Neural progenitor cell (in vitro differentiated cells): ENCODE data around the gene BEX3. TPM values are rescaled to one million over a fixed set of nuclear protein-coding genes. Genes with fewer than 3 reads are reported as not detected.

Experiments
- DNase-seq: peaks from one replicate; pipeline ENCODE4 v3.0.0-alpha.2; 2016; ENCODE audit warnings: low spot score
- H2AFZ ChIP-seq: fragments of 200-600 bp; sonication (generic); replicated peaks from 2 replicates; pipeline ENCODE4 v1.6.1; 2016; ENCODE audit warnings: antibody characterized with exemption
- H3F3A ChIP-seq: fragments of 200-600 bp; sonication (generic); 2 replicates; pipeline ENCODE4 v1.6.1; 2016; ENCODE audit warnings: antibody characterized with exemption, low read depth
- H3K27ac ChIP-seq: fragments of 200-600 bp; sonication (generic); 2 replicates; pipeline ENCODE4 v1.5.1; 2016; ENCODE audit warnings: mild to moderate bottlenecking
- H3K27me3 ChIP-seq: fragments of 200-600 bp; sonication (generic); 2 replicates; pipeline ENCODE4 v1.6.1; 2016; ENCODE audit warnings: mild to moderate bottlenecking, moderate library complexity
- H3K36me3 ChIP-seq: fragments of 200-600 bp; sonication (generic); 2 replicates; pipeline ENCODE4 v1.5.1; 2016
- H3K4me1 ChIP-seq: fragments of 200-600 bp; sonication (generic); 2 replicates; pipeline ENCODE4 v1.6.1; 2016; ENCODE audit warnings: mixed run types
- H3K4me2 ChIP-seq: fragments of 200-600 bp; sonication (generic); 2 replicates; pipeline ENCODE4 v1.6.1; 2016
- H3K4me3 ChIP-seq: fragments of 200-600 bp; sonication (generic); 2 replicates; pipeline ENCODE4 v1.5.1; 2016
- H3K79me2 ChIP-seq: fragments of 200-600 bp; sonication (generic); 2 replicates; pipeline ENCODE4 v1.6.1; 2016; ENCODE audit warnings: low read depth
- H3K9ac ChIP-seq: fragments of 200-600 bp; sonication (generic); 2 replicates; pipeline ENCODE4 v1.6.1; 2016
- H3K9me3 ChIP-seq: fragments of 200-600 bp; sonication (generic); 2 replicates; pipeline ENCODE4 v1.5.1; 2016; ENCODE audit warnings: low read depth
- H4K20me1 ChIP-seq: fragments of 200-600 bp; sonication (generic); 2 replicates; pipeline ENCODE4 v1.6.1; 2016; ENCODE audit warnings: low read depth
- H3K27ac Mint-ChIP-seq: 3 replicates; pipeline ENCODE4 v1.8.0; 2021; ENCODE audit warnings: mixed read lengths
- H3K27me3 Mint-ChIP-seq: 2 replicates; pipeline ENCODE4 v1.8.0; 2022; ENCODE audit warnings: low read depth, mild to moderate bottlenecking, inconsistent platforms, moderate library complexity, mixed read lengths; ENCODE audit not compliant: insufficient read depth
- H3K36me3 Mint-ChIP-seq: 3 replicates; pipeline ENCODE4 v1.8.0; 2021; ENCODE audit warnings: mixed read lengths
- H3K4me1 Mint-ChIP-seq: 3 replicates; pipeline ENCODE4 v1.8.0; 2021; ENCODE audit warnings: mixed read lengths
- H3K4me3 Mint-ChIP-seq: 3 replicates; pipeline ENCODE4 v1.8.0; 2021; ENCODE audit warnings: mild to moderate bottlenecking, moderate library complexity, mixed read lengths
- H3K9me3 Mint-ChIP-seq: 3 replicates; pipeline ENCODE4 v1.8.0; 2020; ENCODE audit warnings: mixed read lengths
- EZH2 ChIP-seq: fragments of 200-600 bp; sonication (generic); IDR thresholded peaks from 2 replicates; pipeline ENCODE4 v1.6.1; 2017; ENCODE audit warnings: antibody characterized with exemption, mild to moderate bottlenecking, moderate library complexity
- EZH2phosphoT487 ChIP-seq: fragments of 200-600 bp; sonication (generic); IDR thresholded peaks from 2 replicates; pipeline ENCODE4 v1.6.1; 2017; ENCODE audit warnings: antibody characterized with exemption
- total RNA-seq: library from RNA; depleted of rRNA; stranded (reverse); fragments of >200 nt; gene quantifications from 2 replicates; pipeline ENCODE4 v1.2.3, GENCODE V29; 2015; ENCODE audit warnings: low replicate concordance
- TF ChIP-seq, protein P1 (sequence below): fragments of 200-600 bp; sonication (generic); IDR thresholded peaks from 2 replicates; pipeline ENCODE4 v1.5.1; 2017; ENCODE audit warnings: antibody characterized with exemption, mild to moderate bottlenecking

BEX3 gene
- total RNA-seq, 1 donor from 2014 or later, result 392 TPM

DNA sequence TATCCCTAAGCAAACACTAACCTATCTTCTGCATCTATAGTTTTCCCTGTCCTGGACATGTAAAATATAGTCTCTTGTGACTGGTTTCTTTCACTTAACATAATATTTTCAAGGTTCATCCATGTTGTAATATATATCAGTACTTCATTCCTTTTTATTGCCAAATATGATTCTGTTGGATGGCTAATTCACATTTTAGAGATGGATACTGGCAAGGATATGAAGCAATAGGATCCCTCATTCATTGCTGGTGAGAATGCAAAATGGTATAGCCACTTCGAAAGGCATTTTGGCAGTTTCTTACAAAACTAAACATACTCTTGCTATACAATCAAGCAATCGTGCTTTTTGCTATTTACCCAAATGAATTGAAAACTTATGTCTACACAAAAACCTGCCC lies 13.3 kb upstream of the BEX3 start:
- H3K4me2 ChIP-seq, result no peak overlapping the region
- H3K27me3 Mint-ChIP-seq, result no peaks in the 10 kb centered on the region
- H4K20me1 ChIP-seq, result no peaks in the 10 kb centered on the region
- H3K79me2 ChIP-seq, result peaks cover under 1% of the 10 kb centered on the region
- no peaks in the 10 kb centered on the region for H3F3A ChIP-seq
- no peak overlapping the region for H2AFZ ChIP-seq
- no peak overlapping the region for H3K4me3 ChIP-seq
- H3K36me3 Mint-ChIP-seq, result peaks cover 7% of the 10 kb centered on the region
- peaks cover 5% of the 10 kb centered on the region for H3K36me3 ChIP-seq
- TF ChIP-seq, protein P1, sequence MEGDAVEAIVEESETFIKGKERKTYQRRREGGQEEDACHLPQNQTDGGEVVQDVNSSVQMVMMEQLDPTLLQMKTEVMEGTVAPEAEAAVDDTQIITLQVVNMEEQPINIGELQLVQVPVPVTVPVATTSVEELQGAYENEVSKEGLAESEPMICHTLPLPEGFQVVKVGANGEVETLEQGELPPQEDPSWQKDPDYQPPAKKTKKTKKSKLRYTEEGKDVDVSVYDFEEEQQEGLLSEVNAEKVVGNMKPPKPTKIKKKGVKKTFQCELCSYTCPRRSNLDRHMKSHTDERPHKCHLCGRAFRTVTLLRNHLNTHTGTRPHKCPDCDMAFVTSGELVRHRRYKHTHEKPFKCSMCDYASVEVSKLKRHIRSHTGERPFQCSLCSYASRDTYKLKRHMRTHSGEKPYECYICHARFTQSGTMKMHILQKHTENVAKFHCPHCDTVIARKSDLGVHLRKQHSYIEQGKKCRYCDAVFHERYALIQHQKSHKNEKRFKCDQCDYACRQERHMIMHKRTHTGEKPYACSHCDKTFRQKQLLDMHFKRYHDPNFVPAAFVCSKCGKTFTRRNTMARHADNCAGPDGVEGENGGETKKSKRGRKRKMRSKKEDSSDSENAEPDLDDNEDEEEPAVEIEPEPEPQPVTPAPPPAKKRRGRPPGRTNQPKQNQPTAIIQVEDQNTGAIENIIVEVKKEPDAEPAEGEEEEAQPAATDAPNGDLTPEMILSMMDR, result no peak
- TF ChIP-seq EZH2phosphoT487, result no peak
- TF ChIP-seq EZH2, result no peak
- peaks cover 12% of the 10 kb centered on the region for H3K4me1 Mint-ChIP-seq
- no peaks in the 10 kb centered on the region for H3K9me3 ChIP-seq
- H3K4me3 Mint-ChIP-seq, result no peak overlapping the region
- peaks cover 3% of the 10 kb centered on the region for H3K9me3 Mint-ChIP-seq
- DNase-seq, result no peak
- no peaks in the 10 kb centered on the region for H3K27me3 ChIP-seq
- no peak overlapping the region for H3K27ac Mint-ChIP-seq
- H3K9ac ChIP-seq, result no peak overlapping the region
- no peak overlapping the region for H3K27ac ChIP-seq
- H3K4me1 ChIP-seq, result peaks cover under 1% of the 10 kb centered on the region

DNA sequence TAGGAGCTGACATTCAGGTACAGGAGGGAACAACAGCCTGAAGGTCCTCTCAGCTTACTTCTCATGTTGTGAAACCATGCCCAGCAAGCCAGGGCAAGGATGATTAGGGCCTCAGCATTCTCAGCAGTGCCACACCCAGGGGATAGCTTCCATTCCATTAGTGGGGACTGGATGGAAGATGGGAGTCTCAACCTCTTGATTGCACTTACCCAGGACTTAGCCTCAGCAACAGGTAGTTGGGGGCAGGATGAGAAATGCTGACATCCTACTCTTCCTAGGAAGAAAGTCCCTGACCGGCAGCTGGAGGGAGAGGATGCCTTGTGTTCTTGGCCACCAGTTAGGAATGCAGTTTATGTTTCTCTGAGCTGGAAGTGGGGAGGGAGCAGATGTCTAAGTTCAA lies 8.8 kb upstream of the BEX3 start:
- H3K4me3 Mint-ChIP-seq, result no peak overlapping the region
- Histone ChIP-seq H3K36me3 (no peaks in the 10 kb centered on the region), H3K9me3 (no peaks in the 10 kb centered on the region), H2AFZ (no peak overlapping the region), H3K4me2 (no peak overlapping the region), H4K20me1 (no peaks in the 10 kb centered on the region), H3K4me1 (no peaks in the 10 kb centered on the region), H3F3A (no peaks in the 10 kb centered on the region), H3K79me2 (no peaks in the 10 kb centered on the region), H3K4me3 (no peak overlapping the region), H3K27ac (no peak overlapping the region), H3K27me3 (no peaks in the 10 kb centered on the region), H3K9ac (no peak overlapping the region)
- no peaks in the 10 kb centered on the region for H3K27me3 Mint-ChIP-seq
- no peak overlapping the region for H3K27ac Mint-ChIP-seq
- H3K36me3 Mint-ChIP-seq, result no peaks in the 10 kb centered on the region
- DNase-seq, result no peak
- H3K4me1 Mint-ChIP-seq, result peaks cover 3% of the 10 kb centered on the region
- no peak for TF ChIP-seq EZH2phosphoT487
- TF ChIP-seq, protein P1, result no peak
- TF ChIP-seq EZH2, result no peak
- peaks cover 3% of the 10 kb centered on the region for H3K9me3 Mint-ChIP-seq

DNA sequence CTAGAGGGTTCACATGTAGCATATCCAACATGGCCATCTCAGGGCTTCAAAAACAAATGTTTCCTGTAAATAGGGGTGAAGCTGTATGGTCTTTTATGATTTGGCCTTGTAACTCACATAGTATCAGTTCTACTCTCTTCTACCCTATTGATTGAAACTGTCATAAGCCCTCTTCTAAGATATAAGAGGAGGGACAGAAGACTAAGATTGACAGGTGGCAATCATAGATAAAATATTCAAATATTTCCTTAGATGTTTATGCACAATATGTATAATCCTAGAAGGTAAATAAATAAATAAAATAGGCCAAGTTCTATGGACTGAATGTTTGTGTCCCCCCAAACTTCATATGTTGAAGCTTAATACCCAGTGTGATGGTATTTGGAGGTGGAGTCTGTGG lies 6.9 kb upstream of the BEX3 start:
- Mint-ChIP-seq H3K4me1 (no peaks in the 10 kb centered on the region), H3K36me3 (no peaks in the 10 kb centered on the region), H3K9me3 (peaks cover 3% of the 10 kb centered on the region), H3K27me3 (no peaks in the 10 kb centered on the region), H3K4me3 (no peak overlapping the region), H3K27ac (no peak overlapping the region)
- Histone ChIP-seq H3K79me2 (no peaks in the 10 kb centered on the region), H3K4me3 (no peak overlapping the region), H3F3A (no peaks in the 10 kb centered on the region), H3K27ac (no peak overlapping the region), H3K27me3 (no peaks in the 10 kb centered on the region), H4K20me1 (no peaks in the 10 kb centered on the region), H3K4me2 (no peak overlapping the region), H2AFZ (no peak overlapping the region), H3K9ac (no peak overlapping the region), H3K9me3 (no peaks in the 10 kb centered on the region), H3K36me3 (no peaks in the 10 kb centered on the region), H3K4me1 (no peaks in the 10 kb centered on the region)
- DNase-seq, result no peak
- TF ChIP-seq, protein P1, result no peak
- TF ChIP-seq EZH2 (no peak), EZH2phosphoT487 (no peak)
